Osteocyte (in vitro differentiated cells): ENCODE results near the gene FGF6. TPM values are rescaled to one million over a fixed set of nuclear protein-coding genes. Genes with fewer than 3 reads are reported as not detected.

Experiments used
- DNase-seq: peaks from one replicate; pipeline ENCODE4 v3.0.0; 2021; ENCODE audit warnings: mixed read lengths; ENCODE audit not compliant: unreplicated experiment; ENCODE audit errors: extremely low spot score
- H3K27ac Mint-ChIP-seq: one replicate; pipeline ENCODE4 v1.8.0; 2021; ENCODE audit warnings: mild to moderate bottlenecking, mixed read lengths; ENCODE audit not compliant: unreplicated experiment
- H3K27me3 Mint-ChIP-seq: one replicate; pipeline ENCODE4 v1.8.0; 2021; ENCODE audit warnings: mixed read lengths; ENCODE audit not compliant: unreplicated experiment
- H3K36me3 Mint-ChIP-seq: one replicate; pipeline ENCODE4 v1.8.0; 2021; ENCODE audit warnings: mixed read lengths; ENCODE audit not compliant: unreplicated experiment
- H3K4me1 Mint-ChIP-seq: one replicate; pipeline ENCODE4 v1.8.0; 2021; ENCODE audit warnings: mixed read lengths; ENCODE audit not compliant: unreplicated experiment
- H3K4me3 Mint-ChIP-seq: one replicate; pipeline ENCODE4 v1.8.0; 2021; ENCODE audit warnings: mild to moderate bottlenecking, moderate library complexity, mixed read lengths; ENCODE audit not compliant: unreplicated experiment
- H3K9me3 Mint-ChIP-seq: one replicate; pipeline ENCODE4 v1.8.0; 2021; ENCODE audit warnings: mixed read lengths; ENCODE audit not compliant: unreplicated experiment
- CTCF ChIP-seq: fragments of 200-600 bp; sonication (generic); IDR thresholded peaks from 2 replicates; pipeline ENCODE4 v1.5.0; 2021; ENCODE audit warnings: antibody characterized with exemption, mild to moderate bottlenecking, moderate library complexity
- total RNA-seq: library from RNA; stranded (reverse); gene quantifications from 2 replicates; pipeline ENCODE4 v1.2.1, GENCODE V29; 2021

FGF6 gene
- total RNA-seq, 1 donor from 2014 or later = not detected

- TF ChIP-seq CTCF = no peak
- H3K4me3 Mint-ChIP-seq = no peak overlapping the region
- H3K4me1 Mint-ChIP-seq = no peaks in the 10 kb centered on the region
- no peaks in the 10 kb centered on the region for H3K9me3 Mint-ChIP-seq
- H3K27me3 Mint-ChIP-seq = no peaks in the 10 kb centered on the region
- H3K36me3 Mint-ChIP-seq = peaks cover 17% of the 10 kb centered on the region
- DNase-seq = no peak
- H3K27ac Mint-ChIP-seq = no peak overlapping the region
These were observed 40.6 kb upstream of the FGF6 start for GRCh38 chr12:4486049-4486699.

GRCh38 chr12:4483885-4484823 lies 38.5 kb upstream of the FGF6 start:
- H3K27me3 Mint-ChIP-seq = peaks cover 3% of the 10 kb centered on the region

GRCh38 chr12:4482936-4483335 lies 37.3 kb upstream of the FGF6 start:
- no peak overlapping the region for H3K27ac Mint-ChIP-seq
- peaks cover 3% of the 10 kb centered on the region for H3K27me3 Mint-ChIP-seq
- H3K4me3 Mint-ChIP-seq = no peak overlapping the region
- no peaks in the 10 kb centered on the region for H3K36me3 Mint-ChIP-seq
- peaks cover 21% of the 10 kb centered on the region for H3K9me3 Mint-ChIP-seq
- TF ChIP-seq CTCF = no peak
- DNase-seq = no peak
- H3K4me1 Mint-ChIP-seq = no peaks in the 10 kb centered on the region

More at GRCh38 chr12:4483885-4484823, 38.5 kb upstream of the FGF6 start:
- H3K36me3 Mint-ChIP-seq = peaks cover 7% of the 10 kb centered on the region
- no peak for TF ChIP-seq CTCF
- H3K4me3 Mint-ChIP-seq = no peak overlapping the region
- no peak for DNase-seq
- H3K9me3 Mint-ChIP-seq = peaks cover 13% of the 10 kb centered on the region
- no peaks in the 10 kb centered on the region for H3K4me1 Mint-ChIP-seq
- H3K27ac Mint-ChIP-seq = no peak overlapping the region

GRCh38 chr12:4478933-4479332 lies 33.3 kb upstream of the FGF6 start:
- H3K27ac Mint-ChIP-seq = no peak overlapping the region
- H3K9me3 Mint-ChIP-seq = peaks cover 27% of the 10 kb centered on the region
- H3K27me3 Mint-ChIP-seq = peaks cover 21% of the 10 kb centered on the region
- TF ChIP-seq CTCF = no peak
- H3K36me3 Mint-ChIP-seq = no peaks in the 10 kb centered on the region
- no peak overlapping the region for H3K4me3 Mint-ChIP-seq
- H3K4me1 Mint-ChIP-seq = no peaks in the 10 kb centered on the region
- DNase-seq = no peak

- no peak for TF ChIP-seq CTCF
- Mint-ChIP-seq H3K36me3 (no peaks in the 10 kb centered on the region), H3K4me3 (no peak overlapping the region), H3K27me3 (peaks cover 30% of the 10 kb centered on the region), H3K27ac (no peak overlapping the region), H3K9me3 (peaks cover 27% of the 10 kb centered on the region), H3K4me1 (no peaks in the 10 kb centered on the region)
- no peak for DNase-seq
These were observed 31.5 kb upstream of the FGF6 start for GRCh38 chr12:4477129-4477528.
